ENCODE measurements around the gene GALNT10.

- TF ChIP-seq EZH2 (IDR thresholded peaks at IDR 0.05; ENCODE audit: low read depth, unreplicated experiment) = no peak
- peak; percentile 33 to 60 for TF ChIP-seq CTCF (conservative IDR thresholded peaks at IDR 0.05; ENCODE audit: low read depth in 2 of 2)
- TF ChIP-seq NANOG (IDR thresholded peaks at IDR 0.05; ENCODE audit: borderline replicate concordance) = no peak
- no peak for TF ChIP-seq POLR2AphosphoS5 (IDR thresholded peaks at IDR 0.05; ENCODE audit: low read depth)
- no peak for TF ChIP-seq CREB1 (CRISPR knock-in tag; IDR thresholded peaks at IDR 0.05; ENCODE audit: low read depth)
- TF ChIP-seq JUNB (IDR thresholded peaks at IDR 0.05; ENCODE audit: unreplicated experiment) = no peak
- no peak for TF ChIP-seq EZH2phosphoT487 (IDR thresholded peaks at IDR 0.05; ENCODE audit: unreplicated experiment)
- no peak for TF ChIP-seq REST (IDR thresholded peaks at IDR 0.05; ENCODE audit: unreplicated experiment)
- no peak for TF ChIP-seq ZNF331 (CRISPR knock-in tag; IDR thresholded peaks at IDR 0.05; ENCODE audit: low read depth)
Observed at GRCh38 chr5:154236536-154237375, 46.2 kb downstream of the GALNT10 start.

All from GM23338 (cell line).